EH (cell line): ENCODE results near the gene ARL6IP4.
A peak's percentile ranks its signal among the peaks of the same experiment; 100 is the strongest.

ENCODE experiments used
- DNase-seq: peaks from one replicate; pipeline ENCODE4 v3.0.0-alpha.2; 2015; ENCODE audit warnings: low read depth

ARL6IP4 gene

GRCh38 chr12:122980183-122981035 lies at the start of gene ARL6IP4:
Gene ARL6IP4 (plus strand): TSS chr12:122980681. CDS start chr12:122981140, 459 bp downstream.
- DNase-seq, result peak; percentile 71

DNA sequence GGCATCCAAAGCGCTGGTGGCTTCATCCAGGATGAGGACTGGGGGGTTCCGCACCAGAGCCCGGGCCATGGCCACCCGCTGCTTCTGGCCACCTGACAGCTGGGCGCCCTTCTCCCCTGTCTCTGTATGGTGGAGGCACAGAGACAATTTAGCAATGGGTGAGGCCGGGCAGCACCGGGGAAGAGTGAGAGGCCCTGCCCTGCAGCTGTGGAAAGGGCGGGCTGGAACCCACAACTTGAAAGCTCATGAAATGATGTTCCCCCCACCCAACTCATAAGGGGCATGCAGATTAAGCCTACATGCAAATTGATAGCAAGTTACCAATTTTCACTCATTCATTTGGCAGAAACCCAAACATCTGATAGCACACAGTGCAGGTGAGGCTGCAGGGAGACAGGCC lies 48.3 kb upstream of the ARL6IP4 start:
- no peak for DNase-seq

DNA sequence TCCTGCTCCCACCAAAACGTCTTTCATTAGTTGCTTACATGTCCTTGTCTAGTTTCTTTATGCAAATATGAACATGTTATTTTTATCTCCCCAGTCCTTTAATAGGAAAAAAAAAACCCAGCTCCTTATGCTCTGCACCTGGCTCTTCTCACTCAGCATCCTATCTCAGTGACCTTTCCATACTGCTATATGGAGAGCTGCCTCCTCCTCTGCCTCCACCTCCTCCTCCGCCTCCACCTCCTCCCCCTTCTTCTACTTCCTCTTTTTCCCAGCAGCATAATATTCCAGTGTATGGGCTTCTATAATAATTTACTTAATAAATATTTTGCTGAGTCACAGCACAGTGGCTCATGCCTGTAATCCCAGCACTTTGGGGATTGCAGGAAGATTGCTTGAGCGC lies 45.8 kb upstream of the ARL6IP4 start:
- DNase-seq, result no peak

DNA sequence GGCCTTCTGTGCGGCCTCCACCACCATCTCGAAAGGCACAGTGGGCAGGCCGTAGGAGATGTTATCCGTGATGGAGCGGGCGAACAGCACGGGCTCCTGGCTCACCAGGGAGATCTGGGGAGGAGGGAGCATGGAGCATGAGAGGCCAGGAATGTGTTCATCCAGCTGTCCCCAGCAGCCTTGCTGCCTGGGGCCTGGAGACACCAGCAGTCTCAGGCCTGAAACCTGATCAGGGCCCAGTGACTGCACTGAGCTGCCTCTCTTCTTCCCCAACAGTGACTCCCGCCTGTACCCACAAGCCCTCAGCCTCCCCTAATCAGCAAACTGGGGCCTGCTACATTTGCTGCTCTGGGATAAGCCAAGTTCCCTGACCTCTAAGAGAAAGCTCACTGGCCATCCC lies 45.2 kb upstream of the ARL6IP4 start:
- no peak for DNase-seq

- DNase-seq, result no peak
Measured at GRCh38 chr12:122937622-122938091, 42.8 kb upstream of the ARL6IP4 start.

GRCh38 chr12:122939125-122939524 lies 41.4 kb upstream of the ARL6IP4 start:
- DNase-seq, result no peak

GRCh38 chr12:122941351-122941750 lies 39.1 kb upstream of the ARL6IP4 start:
- DNase-seq, result peak; percentile 58

DNA sequence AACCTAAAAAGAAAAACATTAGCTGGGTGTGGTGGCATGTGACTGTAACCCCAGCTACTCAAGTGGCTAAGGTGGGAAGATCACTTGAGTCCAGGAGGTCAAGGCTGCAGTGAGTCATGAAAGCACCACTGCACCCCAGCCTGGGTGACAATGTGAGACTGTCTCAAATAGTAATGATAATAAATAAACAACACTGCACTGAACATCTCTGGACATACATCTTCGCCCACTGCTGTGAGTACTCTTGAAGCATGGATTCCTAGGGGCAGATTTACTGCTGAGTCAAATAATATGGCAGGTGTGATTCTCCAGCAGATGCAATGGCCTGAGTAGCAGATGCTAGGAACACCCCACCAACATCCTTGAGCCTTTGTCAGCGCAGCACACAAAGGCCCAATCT lies 37.8 kb upstream of the ARL6IP4 start:
- DNase-seq, result peak; percentile 37

DNA sequence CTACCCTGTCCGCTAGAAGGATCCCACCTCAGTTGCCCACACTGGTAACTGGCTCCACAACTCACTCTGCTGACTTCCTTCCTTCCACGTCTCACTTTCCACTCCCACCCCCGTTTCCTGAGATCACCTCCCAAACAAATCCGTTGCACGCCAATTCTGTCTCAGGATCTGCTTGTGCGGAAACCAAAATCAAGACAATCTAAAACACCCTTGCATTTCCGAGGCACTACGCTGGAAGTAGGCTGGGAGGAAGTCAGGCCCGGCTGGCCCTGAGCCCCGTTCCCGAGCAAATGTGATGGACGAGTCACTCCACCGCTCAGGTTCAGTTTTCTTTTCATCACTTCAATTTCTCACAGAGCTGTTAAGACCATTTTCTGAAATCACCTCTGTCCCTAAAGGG lies 37.3 kb upstream of the ARL6IP4 start:
- no peak for DNase-seq

DNA sequence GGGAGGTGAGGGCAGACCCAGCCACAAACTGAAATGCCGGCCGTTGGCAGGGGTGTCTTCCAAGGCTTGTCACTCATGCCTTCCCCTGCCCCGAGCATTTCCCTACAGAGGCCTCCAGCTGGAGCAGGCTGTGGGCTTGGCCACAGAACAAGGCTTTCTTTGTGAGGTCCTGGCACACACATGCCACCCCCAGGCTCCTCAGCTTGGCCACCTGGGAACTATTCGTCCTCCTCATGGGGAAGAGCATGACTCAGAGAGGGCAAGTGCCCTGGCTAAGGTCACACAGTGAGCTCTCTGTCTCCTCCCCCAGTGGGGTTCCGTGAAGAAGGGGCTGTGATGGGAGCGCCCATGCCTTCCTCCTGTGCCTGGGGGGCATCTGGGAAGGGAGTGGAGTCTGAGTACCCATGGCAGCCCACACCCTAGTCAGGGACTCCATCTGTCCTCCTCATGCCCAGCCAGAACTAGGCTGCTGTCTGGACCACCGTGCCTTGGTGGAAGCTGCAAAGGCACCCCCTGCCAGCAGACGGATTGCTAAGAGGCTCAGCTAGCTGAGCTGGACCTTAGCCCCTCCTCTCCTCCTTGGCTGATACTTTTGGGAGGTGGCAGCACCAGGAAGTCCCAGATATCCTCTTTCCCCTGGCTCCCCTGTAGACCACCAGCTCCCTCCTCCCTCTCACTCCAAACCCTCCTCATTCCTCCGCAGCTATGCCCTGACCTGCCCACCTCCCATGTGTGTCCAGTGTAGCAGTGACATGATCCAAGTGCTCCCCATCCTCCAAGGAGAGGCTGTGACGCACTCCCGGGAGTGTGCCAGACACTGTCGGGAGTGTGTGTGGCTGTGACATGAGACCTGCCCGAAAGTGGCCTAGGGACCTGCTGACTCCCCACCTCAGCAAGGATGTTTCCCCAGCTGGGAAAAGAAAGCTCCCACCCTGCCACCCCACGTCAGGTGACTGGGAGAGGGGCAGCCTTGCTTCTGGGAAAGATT lies 35.6 kb upstream of the ARL6IP4 start:
- peak; percentile 50 for DNase-seq

- DNase-seq, result peak; percentile 100
Measured at GRCh38 chr12:122946690-122947341, 33.7 kb upstream of the ARL6IP4 start.

DNA sequence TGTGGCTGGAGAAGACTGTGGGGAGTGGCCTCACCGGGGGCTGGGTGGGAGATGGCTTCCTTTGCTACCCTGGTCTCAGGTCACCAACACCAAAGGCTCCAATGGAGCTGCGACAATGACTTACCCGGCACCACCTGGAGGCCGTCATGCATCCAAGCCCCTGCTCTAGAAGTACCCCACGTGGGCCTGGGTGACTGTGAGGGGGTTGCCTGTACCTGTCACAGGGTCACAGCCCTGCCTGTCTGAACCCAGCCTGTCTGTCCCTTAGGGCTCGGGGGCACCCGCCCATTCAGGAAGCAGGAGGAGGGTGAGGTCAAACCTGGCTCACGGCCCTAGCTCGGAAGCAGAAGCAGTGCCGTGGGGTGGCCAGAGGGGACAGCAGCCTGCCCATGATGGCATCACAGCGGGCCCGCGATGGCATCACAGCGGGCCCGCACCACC lies 33.1 kb upstream of the ARL6IP4 start:
- no peak for DNase-seq

GRCh38 chr12:122948605-122949004 lies 31.9 kb upstream of the ARL6IP4 start:
- no peak for DNase-seq

DNA sequence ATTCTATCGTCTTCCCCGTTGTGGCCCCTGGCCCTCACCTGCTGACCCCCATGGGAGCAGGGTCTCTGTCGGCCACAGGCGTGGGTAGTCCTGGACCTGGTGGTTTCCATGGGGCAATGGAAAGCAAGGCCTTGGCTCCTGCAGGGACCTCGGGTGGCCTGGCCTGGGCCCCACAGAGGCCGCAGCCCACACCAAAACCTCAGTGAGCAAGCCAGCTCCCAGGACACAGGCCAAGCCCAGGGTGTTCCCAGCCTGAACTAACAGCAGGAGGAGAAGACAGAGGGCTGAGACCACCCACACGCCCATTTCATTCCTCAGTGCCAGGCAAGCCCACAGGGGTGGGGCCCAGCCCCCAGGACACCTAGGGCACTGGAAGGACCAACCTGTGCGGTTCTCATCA lies 31.1 kb upstream of the ARL6IP4 start:
- DNase-seq, result no peak

- DNase-seq, result no peak
Measured at GRCh38 chr12:122949816-122950675, 30.4 kb upstream of the ARL6IP4 start.

GRCh38 chr12:122951406-122951805 lies 29.1 kb upstream of the ARL6IP4 start:
- peak; percentile 70 for DNase-seq

DNA sequence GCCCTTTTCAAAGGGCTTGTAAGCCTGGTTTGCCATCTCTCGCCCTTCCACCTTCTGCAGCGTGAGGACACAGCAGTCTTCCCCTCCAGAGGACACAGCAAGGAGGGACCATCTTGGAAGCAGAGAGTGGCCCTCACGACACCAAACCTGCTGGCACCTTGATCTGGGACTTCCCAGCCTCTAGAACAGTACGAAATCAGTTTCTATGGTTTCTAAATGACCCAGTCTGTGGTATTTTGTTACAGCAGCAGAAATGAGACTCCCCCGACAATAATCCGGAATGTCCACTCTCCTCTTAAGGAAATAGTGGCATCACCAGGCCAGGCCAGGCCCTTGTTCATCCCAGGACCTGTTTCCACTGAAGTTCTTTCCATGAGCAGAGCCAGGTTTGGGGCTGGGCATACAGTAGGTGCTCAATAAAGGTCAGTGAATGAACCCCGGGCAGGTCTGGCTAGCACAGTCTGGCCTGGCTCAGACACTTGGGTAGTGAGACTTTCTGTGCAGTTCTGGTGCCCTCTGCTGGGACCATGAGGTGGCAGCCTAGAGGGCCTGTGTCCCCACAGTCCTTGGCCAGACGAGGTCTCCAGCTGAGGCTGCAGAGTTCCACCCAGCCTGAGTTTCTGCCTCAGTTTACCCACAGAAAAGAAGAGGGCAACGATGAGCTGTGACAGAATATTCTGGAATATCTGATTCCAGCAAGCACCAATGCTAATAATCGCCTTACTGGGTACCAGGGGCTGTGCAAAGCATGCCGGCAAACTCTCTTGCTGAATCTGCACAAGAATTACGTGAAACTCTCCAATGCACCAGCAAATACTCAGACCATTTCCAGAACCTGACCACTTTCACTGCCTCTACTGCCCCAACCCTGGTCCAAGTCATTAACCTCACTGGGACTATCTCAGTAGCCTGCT lies 28.2 kb upstream of the ARL6IP4 start:
- peak; percentile 79 for DNase-seq

GRCh38 chr12:122955156-122955555 lies 25.3 kb upstream of the ARL6IP4 start:
- DNase-seq, result no peak

DNA sequence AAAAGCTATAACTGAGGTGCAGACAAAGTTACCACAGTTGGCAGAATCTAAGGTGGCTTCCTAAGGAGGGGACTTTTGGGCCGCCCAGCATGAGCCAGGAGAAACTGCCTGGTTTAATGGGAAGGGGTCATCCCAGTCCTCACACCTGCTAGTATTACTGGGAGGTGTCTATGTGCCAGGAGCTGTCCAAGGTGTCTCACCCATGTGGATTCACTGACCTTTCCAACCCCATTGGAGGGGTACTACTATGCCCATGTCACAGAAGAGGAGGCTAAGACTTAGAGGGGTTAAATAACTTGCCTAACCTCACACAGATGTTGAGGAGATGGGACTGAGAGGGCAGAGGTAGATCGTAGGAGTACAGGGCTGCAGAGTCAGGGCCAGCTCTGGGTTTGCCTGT lies 24.4 kb upstream of the ARL6IP4 start:
- DNase-seq, result no peak
